Measurements from ENCODE around the gene RSRP1.

The RSRP1 gene

DNA sequence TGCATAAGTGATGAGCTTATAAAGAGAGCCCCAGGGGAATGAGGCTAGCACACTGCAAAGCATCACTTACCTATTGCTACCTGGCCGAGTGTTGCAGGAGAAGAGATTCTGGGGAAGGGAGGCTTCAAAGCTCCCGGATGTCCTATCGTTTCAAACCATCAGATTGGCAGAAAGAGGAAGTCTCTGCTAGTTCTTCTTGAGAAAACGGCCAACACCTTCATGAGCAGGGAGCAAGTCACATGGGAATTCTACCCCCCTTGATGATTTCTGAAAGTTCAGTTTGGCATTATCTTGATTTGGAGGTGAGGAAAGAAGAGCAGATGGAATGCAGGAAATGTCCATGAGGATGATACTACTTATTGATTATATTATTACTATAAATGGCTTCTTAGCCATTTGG, 31.1 kb downstream of the RSRP1 start:
- DNase-seq = no peak

DNA sequence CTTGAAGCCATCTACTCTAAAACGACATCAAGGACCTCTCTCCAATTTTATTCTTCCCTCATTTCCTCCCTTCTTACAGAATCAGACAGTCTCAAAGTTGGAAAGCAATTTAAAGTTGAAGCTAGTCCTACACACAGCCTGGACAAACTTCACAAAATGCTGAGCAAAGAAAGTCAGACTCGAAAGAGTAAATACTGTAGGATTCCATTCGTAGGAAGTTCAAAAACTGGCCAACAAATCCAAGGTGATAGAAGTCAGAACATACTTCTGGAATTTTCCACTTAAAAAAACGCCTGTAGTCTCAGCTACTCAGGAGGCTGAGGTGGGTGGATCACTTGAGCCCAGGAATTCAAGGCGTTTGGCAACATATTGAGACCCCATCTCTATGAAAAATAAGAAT, 34.5 kb downstream of the RSRP1 start:
- no peak for DNase-seq

DNA sequence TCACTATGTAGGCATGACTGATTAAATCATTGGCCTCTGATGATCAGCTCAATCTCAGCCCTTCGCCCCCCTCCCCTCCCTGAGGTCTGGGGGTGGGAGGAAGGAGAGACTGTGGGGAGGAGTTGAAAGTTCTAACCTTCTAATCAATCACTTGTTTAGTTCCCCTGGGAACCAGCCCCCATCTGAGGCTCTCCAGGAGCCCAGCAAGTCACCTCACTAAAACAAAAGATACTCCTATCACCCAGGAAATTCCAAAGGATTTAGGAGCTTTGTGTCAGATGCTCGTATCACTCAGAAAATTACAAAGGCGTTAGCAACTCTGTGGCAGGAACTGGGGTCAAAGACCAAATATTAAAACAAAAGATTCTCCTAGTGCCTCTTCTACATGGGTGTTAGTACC, 36.5 kb downstream of the RSRP1 start:
- no peak for DNase-seq

DNA sequence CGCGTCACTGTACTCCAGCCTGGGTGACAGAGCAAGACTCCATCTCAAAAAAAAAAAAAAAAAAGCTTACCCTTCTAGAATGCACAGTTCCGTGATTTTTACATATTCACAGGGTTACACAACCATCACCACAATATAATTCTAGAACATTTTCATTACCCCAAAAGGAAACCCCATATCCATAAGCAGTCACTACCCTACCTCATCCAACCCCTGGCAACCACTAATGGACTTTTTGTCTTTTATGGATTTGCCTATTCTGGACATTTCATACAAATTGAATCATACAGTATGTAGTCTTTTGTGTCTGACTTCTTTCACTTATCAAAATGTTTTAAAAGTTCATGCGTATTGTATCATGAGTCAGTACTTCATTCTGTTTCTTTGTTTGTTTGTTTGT, 37.7 kb downstream of the RSRP1 start:
- no peak for DNase-seq

DNA sequence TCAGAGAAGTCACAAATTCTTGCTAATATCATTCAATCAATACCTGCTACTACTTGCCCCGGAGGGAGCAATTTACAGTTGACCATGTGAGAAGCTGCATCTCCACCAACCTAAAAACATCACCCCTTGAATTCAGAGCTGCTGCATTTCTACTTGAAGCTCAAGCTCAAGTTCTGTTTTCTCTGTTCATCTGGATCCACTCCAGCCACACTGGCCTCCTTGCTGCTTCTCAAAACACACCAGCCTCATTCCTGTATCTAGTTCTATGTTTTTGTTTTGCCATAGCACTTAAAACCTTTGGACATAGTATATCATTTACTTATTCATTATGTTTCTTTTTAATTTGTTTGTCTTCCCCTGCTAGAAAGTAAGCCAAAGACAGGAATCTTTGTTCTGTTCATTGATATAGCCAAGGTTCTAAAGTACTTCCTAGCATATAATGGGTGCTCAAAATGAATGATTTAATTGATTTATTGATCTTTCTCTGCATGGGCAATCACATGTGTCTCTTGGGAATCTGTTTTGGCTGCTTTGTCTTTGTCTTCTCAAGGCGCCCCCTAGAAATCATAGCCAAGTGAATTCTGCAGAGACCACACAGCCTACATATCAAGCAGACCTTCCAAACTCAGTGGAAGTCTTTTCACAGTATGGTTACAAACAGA, 38.6 kb downstream of the RSRP1 start:
- DNase-seq = no peak

DNA sequence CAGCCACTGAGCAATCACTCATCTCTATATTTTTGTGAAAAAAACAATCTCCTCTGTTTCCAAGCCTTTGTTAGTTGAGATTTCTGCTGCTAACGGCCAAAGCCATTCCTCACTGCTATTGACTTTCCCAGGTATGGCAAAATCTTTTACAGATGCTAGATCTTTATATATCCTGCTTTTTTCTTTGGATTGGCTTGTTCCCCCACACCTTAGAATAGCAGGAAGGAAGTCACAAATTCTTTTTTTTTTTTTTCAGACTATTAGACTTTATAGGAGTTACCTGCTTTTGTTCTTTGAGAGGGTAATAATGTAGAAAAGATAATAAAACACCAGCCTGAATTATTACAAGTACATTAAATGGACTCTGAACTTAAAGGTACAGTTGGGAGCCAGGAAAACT, 39.2 kb downstream of the RSRP1 start:
- no peak for DNase-seq

DNA sequence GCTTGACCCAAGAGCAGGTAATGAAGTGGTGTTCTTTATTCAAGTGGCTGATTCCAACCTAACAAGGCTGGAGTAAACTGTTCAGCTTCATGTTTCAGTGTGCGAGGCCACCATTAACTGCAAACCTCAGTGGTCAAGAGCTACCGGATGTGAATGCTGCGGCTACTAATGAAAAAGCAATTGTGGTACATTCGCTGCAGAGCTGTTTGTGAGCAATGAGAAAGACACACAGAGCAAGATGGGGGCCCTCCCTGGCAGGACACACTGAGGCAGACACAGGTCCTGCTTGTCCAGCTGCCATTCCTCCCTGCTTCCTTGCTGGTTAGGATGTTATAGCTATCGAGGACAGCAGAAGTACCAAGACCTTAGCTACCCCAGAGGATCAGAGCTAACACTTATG, 41.1 kb downstream of the RSRP1 start:
- DNase-seq = no peak

DNA sequence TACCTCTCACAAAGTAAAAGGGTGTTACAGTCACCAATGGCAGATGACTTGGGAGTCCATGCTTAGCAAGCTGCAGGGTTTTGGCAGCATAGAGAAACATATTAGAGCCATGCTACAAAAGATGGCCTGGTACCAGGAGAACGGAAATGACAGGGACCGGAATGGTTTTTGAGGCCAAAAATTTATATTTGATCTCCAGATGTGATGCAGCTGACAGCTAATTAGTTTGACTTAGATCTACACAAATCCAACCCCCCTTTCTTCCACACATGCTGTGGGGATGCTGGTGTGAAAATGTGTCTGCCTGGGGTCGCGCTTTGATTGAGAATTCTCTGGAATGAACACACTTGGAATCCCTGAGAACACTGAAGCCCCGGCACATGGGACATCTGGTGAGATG, 41.5 kb downstream of the RSRP1 start:
- no peak for DNase-seq

DNA sequence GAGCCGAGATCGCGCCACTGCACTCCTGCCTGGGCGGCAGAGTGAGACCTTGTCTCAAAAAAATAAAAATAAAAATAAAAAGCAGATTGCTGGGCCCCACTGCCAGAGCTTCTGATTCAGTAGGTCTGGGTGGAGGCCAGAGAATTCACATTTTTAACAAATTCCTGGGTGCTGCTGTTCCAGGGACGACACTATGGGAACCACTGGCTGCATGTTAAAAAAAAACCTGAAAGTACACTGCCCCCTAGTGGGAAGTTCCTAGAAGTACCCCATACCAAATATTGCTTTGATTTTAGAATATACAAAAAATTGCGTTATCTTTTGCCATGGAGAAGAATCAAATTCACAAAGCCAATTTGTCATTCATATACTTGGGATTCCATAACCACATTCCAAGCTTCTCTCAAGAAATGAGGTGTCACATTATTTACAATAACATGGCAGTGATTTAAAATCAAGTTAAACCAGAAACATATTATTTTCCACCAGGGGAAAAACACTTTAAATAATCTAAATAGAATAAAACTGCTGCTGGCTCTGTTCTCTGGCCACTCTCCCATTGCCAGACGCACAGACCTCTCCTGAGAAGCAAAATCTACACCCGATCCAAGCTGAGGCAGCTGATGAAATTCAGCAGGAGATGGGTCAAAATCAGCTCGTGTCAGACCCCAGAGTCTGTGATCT, 42.3 kb downstream of the RSRP1 start:
- no peak for DNase-seq

DNA sequence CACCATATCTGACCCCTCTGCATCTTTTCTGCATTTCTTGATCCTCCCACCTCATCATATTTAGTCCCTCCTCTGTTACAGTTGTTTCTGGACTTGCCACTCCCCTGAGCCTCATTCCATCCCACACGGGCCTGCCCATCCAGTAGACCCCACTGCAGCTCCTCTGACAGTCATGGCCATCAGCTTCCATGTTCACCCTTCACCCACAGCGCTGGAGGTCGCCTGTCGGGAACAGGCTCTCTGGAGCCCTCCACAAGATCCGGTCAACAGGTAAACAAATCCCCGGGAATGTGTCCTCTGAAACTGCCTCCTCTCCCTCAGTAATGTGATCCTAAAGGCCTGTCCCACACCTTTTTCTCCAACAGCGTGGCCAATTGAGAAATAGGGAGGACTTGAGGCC, 46.2 kb downstream of the RSRP1 start:
- no peak for DNase-seq

DNA sequence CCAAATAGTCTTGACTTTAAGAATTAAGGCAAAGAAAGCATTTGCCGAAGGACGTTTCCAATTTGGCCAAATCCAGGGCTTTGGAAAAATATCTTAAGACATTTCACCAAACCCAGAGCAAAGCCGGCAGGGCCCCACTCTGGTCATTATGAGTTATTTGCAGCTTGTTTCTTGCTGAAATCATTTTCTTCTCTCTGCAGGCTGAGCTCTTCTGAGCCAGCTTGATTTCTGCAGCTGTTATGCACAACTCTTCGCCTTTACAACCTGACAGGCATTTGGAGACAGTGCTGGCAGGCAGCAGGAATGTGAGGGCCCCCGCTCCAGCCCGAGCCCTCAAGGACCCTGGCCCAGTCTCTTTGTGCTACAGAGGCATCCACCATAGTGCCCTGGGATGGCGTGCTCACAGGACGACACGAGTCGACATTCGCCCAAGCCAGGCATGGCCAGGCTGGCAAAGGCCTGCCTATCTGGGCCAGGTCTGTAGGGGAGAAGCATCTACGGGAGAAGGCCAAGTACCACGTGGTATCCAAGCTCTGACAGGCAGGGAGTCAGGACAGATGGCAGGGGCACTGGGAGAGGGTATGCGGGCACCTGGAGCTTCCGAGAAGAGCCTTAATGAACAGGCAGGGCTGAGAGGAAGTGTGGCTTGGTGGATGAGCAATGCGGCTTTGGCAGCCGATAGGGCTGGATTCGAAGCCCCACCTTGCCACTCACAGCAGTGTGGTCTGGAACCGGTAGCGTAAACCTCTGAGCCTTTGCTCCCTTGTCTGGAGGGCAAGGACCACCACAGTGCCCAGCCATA, 47.2 kb downstream of the RSRP1 start:
- DNase-seq = no peak

DNA sequence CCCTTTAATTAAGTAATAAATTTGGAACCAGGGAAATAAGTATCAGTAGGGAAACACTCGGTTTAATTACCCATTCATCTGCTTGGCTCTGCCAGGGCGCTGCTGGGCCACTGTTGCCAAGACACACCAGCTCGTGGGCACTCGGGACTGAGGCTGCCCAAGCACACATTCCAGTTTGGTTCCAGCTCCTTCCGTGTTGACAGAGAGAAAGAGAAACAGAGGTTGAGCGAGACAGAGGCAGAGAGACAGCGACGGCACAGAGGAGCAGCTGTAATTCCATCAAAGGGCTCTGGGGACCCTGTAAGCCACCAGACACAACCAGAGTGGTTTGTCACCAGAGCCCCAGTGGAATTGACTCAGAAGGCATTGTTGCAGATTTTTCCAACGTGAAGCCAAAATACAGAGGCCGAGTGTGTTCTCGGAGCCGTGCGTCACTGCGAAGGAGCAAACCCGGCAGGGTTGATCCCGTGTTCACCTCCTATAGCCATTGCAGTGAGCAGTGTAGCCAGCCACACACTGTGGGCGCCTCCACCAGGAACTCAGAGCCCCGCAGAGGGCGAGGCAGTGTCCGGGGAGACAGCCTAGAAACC, 48.5 kb downstream of the RSRP1 start:
- no peak for DNase-seq

DNA sequence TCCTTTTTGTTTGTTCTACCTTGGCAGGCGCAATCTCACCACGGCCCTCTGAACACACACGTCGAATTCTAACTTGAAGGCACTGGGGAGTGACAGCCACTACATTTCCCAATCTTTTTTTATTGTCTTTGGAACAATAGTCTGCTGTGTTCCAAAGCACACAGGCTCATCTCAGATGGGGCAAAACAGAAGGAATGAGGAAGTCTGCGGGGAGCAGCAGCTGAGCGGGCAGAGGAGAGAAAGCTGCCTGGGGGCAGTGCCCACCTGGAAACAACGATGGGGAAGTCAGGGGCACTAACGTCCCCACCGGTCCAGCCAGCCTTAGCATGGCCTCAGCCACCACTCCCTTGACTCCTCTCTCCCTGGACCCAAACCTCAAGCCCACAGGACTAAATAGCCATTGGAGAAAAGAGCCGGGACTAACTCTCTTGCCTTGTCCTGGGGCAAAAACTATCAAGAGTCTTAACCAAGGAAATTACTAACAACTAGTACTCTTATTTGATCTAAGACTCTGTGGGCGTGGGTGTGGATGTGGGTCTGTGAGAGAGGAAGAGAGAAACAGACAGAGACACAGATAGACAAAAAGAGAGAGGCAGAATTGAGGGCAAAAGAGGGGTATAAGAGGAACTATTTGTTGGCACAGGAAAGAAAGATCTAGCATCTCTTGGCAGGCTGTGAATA, 49.1 kb downstream of the RSRP1 start:
- no peak for DNase-seq

DNA sequence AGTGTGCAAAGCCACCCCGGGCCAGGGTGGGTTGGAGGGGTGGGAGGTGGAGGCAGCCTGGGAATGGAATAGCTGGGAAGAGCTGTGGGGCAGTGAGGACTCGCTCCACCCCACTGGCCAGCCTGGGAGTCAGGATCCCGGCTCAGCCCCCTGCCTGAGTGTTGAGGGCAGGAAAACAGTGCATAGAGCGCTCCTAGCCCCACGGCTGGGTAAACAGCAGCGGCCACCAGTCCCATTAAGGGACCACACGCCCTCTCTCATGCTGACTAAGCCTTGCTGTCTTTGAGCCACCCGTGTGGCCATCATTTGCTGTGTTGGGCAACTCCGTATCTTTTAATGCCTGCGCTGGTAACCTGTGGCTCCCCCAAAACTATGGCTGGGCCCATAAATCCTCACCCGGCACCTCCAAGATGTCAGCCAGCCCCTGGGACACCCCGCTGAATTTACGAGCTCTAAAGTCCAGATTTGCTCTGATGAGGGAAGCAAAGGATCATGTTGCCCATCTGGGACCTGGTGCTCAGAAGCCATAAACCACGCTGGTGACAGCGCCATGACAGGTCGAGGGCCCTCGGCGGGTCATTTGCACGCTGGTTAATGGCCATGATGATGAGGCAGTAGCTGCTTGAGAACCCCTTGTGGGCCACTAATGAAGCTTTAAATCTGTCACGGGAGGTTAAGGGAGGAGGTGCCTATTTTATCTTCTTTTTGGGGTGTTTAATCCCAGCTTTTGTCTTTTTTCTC, 49.8 kb downstream of the RSRP1 start:
- no peak for DNase-seq

DNA sequence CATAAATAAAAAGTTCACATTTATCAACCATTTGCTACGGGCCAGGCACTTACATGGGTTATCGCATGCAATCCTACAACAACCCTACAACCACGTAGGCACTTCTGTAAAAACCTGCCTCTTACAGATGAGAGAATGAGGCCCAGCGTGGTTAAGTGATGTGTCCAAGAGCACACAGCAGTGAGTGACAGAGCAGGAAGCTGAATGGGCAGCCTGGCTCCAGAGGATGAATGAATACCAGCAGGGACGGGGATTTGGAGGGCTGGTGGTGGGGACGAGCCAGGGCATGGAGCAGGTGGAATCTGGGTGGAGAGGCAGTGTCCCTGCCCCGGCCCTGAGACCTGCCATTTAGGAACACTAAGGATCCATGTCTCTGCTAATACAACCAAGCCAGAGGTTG, 50.4 kb downstream of the RSRP1 start:
- DNase-seq = no peak

DNA sequence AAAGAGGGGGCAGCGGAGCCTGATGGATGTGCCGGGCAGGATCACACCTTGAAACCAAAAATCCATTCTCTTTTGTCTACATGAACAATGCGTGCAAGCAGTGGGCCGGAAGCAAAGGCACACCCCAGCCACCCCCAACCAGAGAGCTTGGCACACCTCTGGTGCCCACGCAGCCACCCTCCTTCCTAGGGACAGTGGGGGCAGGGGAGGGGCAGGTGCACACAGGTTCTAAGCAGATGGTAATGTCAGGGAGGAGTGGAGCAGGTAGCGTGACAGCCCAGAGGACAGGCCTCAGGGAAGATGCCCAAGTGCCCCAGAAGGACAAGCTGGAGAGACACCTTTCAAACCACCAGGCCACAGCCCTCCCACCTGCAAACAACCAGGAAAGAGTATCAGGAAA, 51.4 kb downstream of the RSRP1 start:
- DNase-seq = no peak

DNA sequence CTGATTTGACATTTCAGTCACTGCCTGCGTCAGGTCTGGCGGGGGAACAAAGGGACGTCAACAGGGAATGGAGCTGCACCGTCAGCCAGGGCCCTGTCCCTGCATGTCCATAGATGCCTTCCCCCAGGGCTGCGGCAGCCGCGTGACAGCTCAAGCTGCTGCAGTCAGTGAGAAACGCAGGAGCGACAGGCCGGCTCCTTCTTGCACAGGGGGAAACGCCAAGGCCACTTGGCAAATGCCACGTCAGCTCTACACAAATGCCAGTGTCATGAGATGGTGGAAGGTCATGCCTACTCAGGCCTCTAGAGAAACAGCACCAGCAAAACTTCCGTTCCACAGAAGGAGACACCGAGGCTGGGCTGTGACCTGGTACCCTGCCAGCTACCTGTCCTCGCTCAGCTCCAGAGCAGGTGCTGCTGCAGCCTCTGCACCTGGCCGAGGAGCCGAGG, 52.7 kb downstream of the RSRP1 start:
- DNase-seq = no peak

DNA sequence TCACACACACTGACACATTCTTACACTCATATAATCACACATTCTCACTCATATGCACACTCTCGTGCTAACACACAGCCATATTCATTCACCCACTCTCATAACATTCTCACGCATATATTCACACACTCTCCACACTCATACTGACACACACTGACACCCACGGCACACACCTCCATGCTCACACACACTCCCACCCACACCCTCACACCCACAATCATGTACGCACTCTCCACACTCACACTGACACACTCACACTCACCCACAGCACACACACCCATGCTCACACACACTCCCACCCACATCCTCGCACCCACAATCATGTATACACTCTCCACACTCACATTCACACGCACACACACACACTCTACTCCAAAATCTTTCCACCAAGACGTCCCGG, 53.2 kb downstream of the RSRP1 start:
- no peak for DNase-seq

DNA sequence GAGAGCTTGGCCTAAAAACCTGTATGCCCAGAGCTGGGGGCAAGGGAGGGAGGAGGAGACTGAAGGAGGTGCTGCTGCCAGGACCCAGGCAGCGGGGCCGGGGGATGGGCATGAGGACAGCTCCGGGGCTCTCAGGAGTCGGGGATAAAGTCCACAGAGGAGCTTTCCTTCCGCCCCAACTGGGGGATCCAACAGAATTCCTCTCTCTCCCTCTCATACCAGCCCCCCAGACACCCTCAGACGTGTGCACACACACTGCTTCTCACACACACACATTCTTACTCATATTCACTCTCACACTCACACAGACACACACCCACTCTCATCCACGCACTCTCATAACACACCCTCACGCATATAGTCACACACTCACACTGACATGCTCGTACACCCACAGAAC, 54.0 kb downstream of the RSRP1 start:
- no peak for DNase-seq

All from 8988T (cell line).